PC-3 (cell line): ENCODE results near the gene KCNK5. TPM values are rescaled to one million over a fixed set of nuclear protein-coding genes. Genes with fewer than 3 reads are reported as not detected.

Source experiments
- ATAC-seq: fragments of 200-7000 bp; cut with Tn5 transposase; 2 replicates; pipeline ENCODE4 v1.9.1; 2020; ENCODE audit warnings: mild to moderate bottlenecking, moderate library complexity
- BruUV-seq: library from RNA; stranded (reverse); fragments of 400-500 nt; replicated peaks from 2 replicates; lab custom pipeline; 2021; lab: Mats Ljungman, UMichigan
- CTCF ChIA-PET: fragments of 300-600 bp; sonication (Branson Sonifier 250); formaldehyde crosslinking; loops from one replicate; lab custom pipeline; 2022; ENCODE audit warnings: antibody characterized with exemption; lab: Charles Lee
- POLR2A ChIA-PET: fragments of 300-600 bp; sonication (Branson Sonifier 250); formaldehyde crosslinking; loops from one replicate; lab custom pipeline; 2022; ENCODE audit warnings: antibody characterized with exemption; ENCODE audit not compliant: unreplicated experiment; lab: Charles Lee
- DNase-seq: peaks from one replicate; pipeline ENCODE4 v3.0.0-alpha.2; 2015
- H2AFZ ChIP-seq: fragments of 300-600 bp; sonication (generic); 2 replicates; pipeline ENCODE4 v1.6.0; 2016; ENCODE audit warnings: antibody characterized with exemption, low read length
- H3F3A ChIP-seq: fragments of 300-600 bp; sonication (generic); one replicate; pipeline ENCODE4 v1.6.0; 2017; ENCODE audit warnings: antibody characterized with exemption, low read length, control low read depth, mild to moderate bottlenecking; ENCODE audit not compliant: unreplicated experiment
- H3K27ac ChIP-seq: fragments of 300-600 bp; sonication (generic); 2 replicates; pipeline ENCODE4 v1.5.1; 2016; ENCODE audit warnings: mild to moderate bottlenecking, low read length
- H3K27me3 ChIP-seq: fragments of 300-600 bp; sonication (generic); 2 replicates; pipeline ENCODE4 v1.6.1; 2016; ENCODE audit warnings: low read length, mixed read lengths
- H3K36me3 ChIP-seq: fragments of 300-600 bp; sonication (generic); 2 replicates; pipeline ENCODE4 v1.6.1; 2016; ENCODE audit warnings: low read depth, mixed run types, low read length, mixed read lengths
- H3K4me1 ChIP-seq: fragments of 300-600 bp; sonication (generic); 2 replicates; pipeline ENCODE4 v1.5.1; 2016; ENCODE audit warnings: low read length; ENCODE audit not compliant: insufficient read depth
- H3K4me2 ChIP-seq: fragments of 300-600 bp; sonication (generic); 2 replicates; pipeline ENCODE4 v1.6.0; 2016; ENCODE audit warnings: low read length
- H3K4me3 ChIP-seq: fragments of 300-600 bp; sonication (generic); 2 replicates; pipeline ENCODE4 v1.5.1; 2016; ENCODE audit warnings: mild to moderate bottlenecking, low read length, mixed read lengths
- H3K79me2 ChIP-seq: fragments of 300-600 bp; sonication (generic); 2 replicates; pipeline ENCODE4 v1.6.1; 2017; ENCODE audit warnings: low read length, mixed read lengths
- H3K9ac ChIP-seq: fragments of 300-600 bp; sonication (generic); 2 replicates; pipeline ENCODE4 v1.6.0; 2016; ENCODE audit warnings: mild to moderate bottlenecking, low read length
- H3K9me2 ChIP-seq: fragments of 300-600 bp; sonication (generic); replicated peaks from 2 replicates; pipeline ENCODE4 v1.6.1; 2016; ENCODE audit warnings: mixed run types, low read length, mixed read lengths
- H3K9me3 ChIP-seq: fragments of 300-600 bp; sonication (generic); 2 replicates; pipeline ENCODE4 v1.6.1; 2016; ENCODE audit warnings: low read length, mixed read lengths
- H4K20me1 ChIP-seq: fragments of 300-600 bp; sonication (generic); 2 replicates; pipeline ENCODE4 v1.6.1; 2016; ENCODE audit warnings: low read length, mixed read lengths
- EZH2 ChIP-seq: fragments of 300-600 bp; sonication (generic); IDR thresholded peaks from one replicate; pipeline ENCODE4 v1.6.1; 2017; ENCODE audit warnings: antibody characterized with exemption, mild to moderate bottlenecking, low read length; ENCODE audit not compliant: unreplicated experiment
- EZH2phosphoT487 ChIP-seq: fragments of 300-600 bp; sonication (generic); IDR thresholded peaks from 2 replicates; pipeline ENCODE4 v1.6.1; 2018; ENCODE audit warnings: mild to moderate bottlenecking, antibody characterized with exemption, low read length, borderline replicate concordance
- intact Hi-C: fragments of 100-400 bp; cut with micrococcal nuclease; formaldehyde crosslinking; loops from 2 replicates; pipeline ENCODE4 v1.9.0; 2023
- total RNA-seq: library from RNA; depleted of rRNA; stranded (reverse); fragments of >200 nt; gene quantifications from 2 replicates; pipeline ENCODE4 v1.2.3, GENCODE V29; 2014; rRNA removed
- TF ChIP-seq, protein P1 (sequence below): fragments of 300-600 bp; sonication (generic); conservative IDR thresholded peaks from 2 replicates; pipeline ENCODE4 v1.5.1; 2017; ENCODE audit warnings: antibody characterized with exemption, low read depth, mild to moderate bottlenecking, low read length

KCNK5 gene
- total RNA-seq, 1 experiment from 2014 or later: 3.5 TPM

DNA sequence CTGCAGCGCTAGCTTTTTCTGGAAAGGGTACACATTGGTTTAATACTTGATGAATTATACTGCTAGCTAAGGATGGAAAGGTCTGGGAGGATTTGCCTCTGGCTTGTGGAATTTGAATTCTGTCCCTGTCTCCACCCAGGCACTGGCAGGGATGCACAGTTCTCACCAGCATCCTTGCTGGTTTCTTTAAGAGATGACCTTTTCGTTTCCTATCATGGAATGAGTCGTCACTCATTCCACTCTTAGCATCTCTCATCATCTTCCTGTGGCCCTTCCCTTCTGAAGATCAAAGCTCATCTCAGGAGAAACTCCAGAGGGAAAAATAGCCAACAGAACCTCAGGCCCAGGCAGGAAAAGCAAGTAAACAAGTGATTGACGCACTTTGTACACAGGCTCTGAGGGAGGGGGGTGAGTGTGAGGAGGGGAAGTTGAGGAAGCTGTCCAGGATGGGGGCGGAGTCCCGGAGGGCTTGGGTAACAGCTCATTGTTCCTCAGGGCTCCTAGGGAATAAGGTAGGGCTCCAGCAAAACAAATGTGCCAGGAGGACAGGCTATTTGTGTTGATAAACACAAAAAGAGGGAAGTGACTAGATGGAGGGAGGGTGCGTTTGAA, 88.6 kb downstream of the KCNK5 start:
- POLR2A ChIA-PET: no interaction called here

More for the DNA sequence above, 88.6 kb downstream of the KCNK5 start:
- intact Hi-C loops: no loop called here
- TF ChIP-seq, protein P1, sequence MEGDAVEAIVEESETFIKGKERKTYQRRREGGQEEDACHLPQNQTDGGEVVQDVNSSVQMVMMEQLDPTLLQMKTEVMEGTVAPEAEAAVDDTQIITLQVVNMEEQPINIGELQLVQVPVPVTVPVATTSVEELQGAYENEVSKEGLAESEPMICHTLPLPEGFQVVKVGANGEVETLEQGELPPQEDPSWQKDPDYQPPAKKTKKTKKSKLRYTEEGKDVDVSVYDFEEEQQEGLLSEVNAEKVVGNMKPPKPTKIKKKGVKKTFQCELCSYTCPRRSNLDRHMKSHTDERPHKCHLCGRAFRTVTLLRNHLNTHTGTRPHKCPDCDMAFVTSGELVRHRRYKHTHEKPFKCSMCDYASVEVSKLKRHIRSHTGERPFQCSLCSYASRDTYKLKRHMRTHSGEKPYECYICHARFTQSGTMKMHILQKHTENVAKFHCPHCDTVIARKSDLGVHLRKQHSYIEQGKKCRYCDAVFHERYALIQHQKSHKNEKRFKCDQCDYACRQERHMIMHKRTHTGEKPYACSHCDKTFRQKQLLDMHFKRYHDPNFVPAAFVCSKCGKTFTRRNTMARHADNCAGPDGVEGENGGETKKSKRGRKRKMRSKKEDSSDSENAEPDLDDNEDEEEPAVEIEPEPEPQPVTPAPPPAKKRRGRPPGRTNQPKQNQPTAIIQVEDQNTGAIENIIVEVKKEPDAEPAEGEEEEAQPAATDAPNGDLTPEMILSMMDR: no peak
- TF ChIP-seq EZH2 (no peak), EZH2phosphoT487 (no peak)
- Histone ChIP-seq H2AFZ (no peak overlapping the region), H3K36me3 (no peaks in the 10 kb centered on the region), H3K27me3 (peaks cover 59% of the 10 kb centered on the region), H3K4me2 (no peak overlapping the region), H3K4me3 (no peak overlapping the region), H3K9me2 (no peaks in the 10 kb centered on the region), H3K4me1 (no peaks in the 10 kb centered on the region), H3K9me3 (no peaks in the 10 kb centered on the region), H3K79me2 (no peaks in the 10 kb centered on the region), H3K27ac (no peak overlapping the region), H3K9ac (no peak overlapping the region), H4K20me1 (no peaks in the 10 kb centered on the region), H3F3A (no peaks in the 10 kb centered on the region)
- BruUV-seq: no TSS peak
- no peak for ATAC-seq
- CTCF ChIA-PET: no interaction called here
- no peak for DNase-seq

Other genes starting within 250 kb of the KCNK5 start
- not detected in 2 replicates for gene GLP1R, start 180.7 kb downstream of the KCNK5 start, total RNA-seq
- gene SAYSD1, start 114.3 kb downstream of the KCNK5 start, total RNA-seq: 10.9 and 12.2 TPM in 2 replicates
- gene KCNK17, start 84.9 kb upstream of the KCNK5 start, total RNA-seq: not detected in 2 replicates
- gene KCNK16, start 93.2 kb upstream of the KCNK5 start, total RNA-seq: not detected in 2 replicates